ENCODE measurements around the gene RPL39L.

GRCh38 chr3:187079090-187080022 is 59.9 kb downstream of the RPL39L start:
- no peak for TF ChIP-seq CTCF (IDR thresholded peaks at IDR 0.05; ENCODE audit: low read depth, low read length, poor library complexity, severe bottlenecking)
- TF ChIP-seq EZH2phosphoT487 (IDR thresholded peaks at IDR 0.05; ENCODE audit: borderline replicate concordance, low read length): no peak

All from DOHH2 (cell line).